Hepatocyte (in vitro differentiated cells): ENCODE data around the gene NEK8.

ENCODE experiments used
- EZH2 ChIP-seq: fragments of 200-600 bp; sonication (generic); IDR thresholded peaks from 2 replicates; pipeline ENCODE4 v1.6.1; 2016; ENCODE audit warnings: antibody characterized with exemption, mild to moderate bottlenecking, borderline replicate concordance
- EZH2phosphoT487 ChIP-seq: fragments of 200-600 bp; sonication (generic); IDR thresholded peaks from one replicate; pipeline ENCODE4 v1.6.1; 2018; ENCODE audit warnings: antibody characterized with exemption, mild to moderate bottlenecking, low read depth, moderate library complexity; ENCODE audit not compliant: unreplicated experiment, severe bottlenecking
- TF ChIP-seq, protein P1 (sequence below): fragments of 200-600 bp; sonication (generic); IDR thresholded peaks from 2 replicates; pipeline ENCODE4 v1.5.1; 2016; ENCODE audit warnings: antibody characterized with exemption, mild to moderate bottlenecking; ENCODE audit not compliant: poor library complexity

DNA sequence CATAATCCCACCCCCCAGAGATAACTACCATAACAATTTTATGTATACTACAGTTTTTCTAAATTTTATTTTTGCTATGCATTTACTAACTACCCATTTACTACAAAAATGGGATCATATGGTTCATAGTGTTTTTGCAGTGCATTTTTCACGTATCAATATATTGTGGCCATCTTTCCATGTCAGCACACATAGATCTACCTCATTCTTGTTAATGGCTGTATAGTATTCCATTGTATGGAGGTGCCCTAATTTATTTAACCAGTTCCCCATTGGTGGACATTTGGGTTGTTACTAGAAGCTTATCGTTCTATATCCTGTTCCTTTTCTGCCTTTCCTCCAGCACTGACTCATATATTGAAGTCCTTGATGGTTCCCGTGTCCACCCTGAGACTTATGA lies 39.6 kb upstream of the NEK8 start:
- TF ChIP-seq, protein P1, sequence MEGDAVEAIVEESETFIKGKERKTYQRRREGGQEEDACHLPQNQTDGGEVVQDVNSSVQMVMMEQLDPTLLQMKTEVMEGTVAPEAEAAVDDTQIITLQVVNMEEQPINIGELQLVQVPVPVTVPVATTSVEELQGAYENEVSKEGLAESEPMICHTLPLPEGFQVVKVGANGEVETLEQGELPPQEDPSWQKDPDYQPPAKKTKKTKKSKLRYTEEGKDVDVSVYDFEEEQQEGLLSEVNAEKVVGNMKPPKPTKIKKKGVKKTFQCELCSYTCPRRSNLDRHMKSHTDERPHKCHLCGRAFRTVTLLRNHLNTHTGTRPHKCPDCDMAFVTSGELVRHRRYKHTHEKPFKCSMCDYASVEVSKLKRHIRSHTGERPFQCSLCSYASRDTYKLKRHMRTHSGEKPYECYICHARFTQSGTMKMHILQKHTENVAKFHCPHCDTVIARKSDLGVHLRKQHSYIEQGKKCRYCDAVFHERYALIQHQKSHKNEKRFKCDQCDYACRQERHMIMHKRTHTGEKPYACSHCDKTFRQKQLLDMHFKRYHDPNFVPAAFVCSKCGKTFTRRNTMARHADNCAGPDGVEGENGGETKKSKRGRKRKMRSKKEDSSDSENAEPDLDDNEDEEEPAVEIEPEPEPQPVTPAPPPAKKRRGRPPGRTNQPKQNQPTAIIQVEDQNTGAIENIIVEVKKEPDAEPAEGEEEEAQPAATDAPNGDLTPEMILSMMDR: no peak
- no peak for TF ChIP-seq EZH2
- TF ChIP-seq EZH2phosphoT487: no peak
